GM13976 (cell line): ENCODE data around the gene LIPH.
"Not testable (repeated sequence)": the region's sequence is repeated elsewhere in the genome, so short reads cannot be mapped to it uniquely, and the experiment has no call there.

Experiments used
- DNase-seq: peaks from one replicate; pipeline ENCODE4 v3.0.0; 2012; ENCODE audit warnings: low spot score
- in situ Hi-C: fragments of 300-500 bp; cut with MboI; formaldehyde crosslinking; loops from one replicate; pipeline ENCODE4 v1.12.0; 2022; ENCODE audit warnings: low sequenced_read_pairs, mixed read lengths, inconsistent platforms; ENCODE audit not compliant: unreplicated experiment
- TF ChIP-seq, protein P1 (sequence below): IDR thresholded peaks from 2 replicates; pipeline ENCODE4 v1.5.1; 2012; ENCODE audit warnings: borderline replicate concordance, mild to moderate bottlenecking; ENCODE audit not compliant: insufficient read depth; ENCODE audit errors: extremely low read depth, missing control alignments, control extremely low read depth

Gene LIPH

DNA sequence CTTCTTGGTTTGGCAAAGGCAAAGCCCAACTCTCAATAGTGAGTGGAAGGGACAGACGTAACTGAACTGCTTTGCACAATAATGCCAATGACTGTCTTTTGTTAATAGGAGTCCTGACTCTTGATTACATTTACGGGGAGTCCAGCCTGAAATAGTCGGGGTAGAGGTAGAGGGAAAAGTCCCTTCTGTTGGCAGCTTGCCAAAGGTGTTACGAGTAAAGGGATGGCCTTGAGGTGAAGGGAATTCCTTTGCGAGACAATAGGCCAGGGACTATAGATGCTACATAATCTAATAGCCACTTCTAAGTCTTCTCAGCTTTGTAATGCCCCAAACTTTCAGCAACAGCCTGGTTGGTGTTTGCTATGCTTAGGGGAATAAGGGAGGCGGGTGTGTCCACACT lies 31.5 kb upstream of the LIPH start:
- in situ Hi-C loops: no loop called here
- TF ChIP-seq, protein P1, sequence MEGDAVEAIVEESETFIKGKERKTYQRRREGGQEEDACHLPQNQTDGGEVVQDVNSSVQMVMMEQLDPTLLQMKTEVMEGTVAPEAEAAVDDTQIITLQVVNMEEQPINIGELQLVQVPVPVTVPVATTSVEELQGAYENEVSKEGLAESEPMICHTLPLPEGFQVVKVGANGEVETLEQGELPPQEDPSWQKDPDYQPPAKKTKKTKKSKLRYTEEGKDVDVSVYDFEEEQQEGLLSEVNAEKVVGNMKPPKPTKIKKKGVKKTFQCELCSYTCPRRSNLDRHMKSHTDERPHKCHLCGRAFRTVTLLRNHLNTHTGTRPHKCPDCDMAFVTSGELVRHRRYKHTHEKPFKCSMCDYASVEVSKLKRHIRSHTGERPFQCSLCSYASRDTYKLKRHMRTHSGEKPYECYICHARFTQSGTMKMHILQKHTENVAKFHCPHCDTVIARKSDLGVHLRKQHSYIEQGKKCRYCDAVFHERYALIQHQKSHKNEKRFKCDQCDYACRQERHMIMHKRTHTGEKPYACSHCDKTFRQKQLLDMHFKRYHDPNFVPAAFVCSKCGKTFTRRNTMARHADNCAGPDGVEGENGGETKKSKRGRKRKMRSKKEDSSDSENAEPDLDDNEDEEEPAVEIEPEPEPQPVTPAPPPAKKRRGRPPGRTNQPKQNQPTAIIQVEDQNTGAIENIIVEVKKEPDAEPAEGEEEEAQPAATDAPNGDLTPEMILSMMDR: no peak
- no peak for DNase-seq

DNA sequence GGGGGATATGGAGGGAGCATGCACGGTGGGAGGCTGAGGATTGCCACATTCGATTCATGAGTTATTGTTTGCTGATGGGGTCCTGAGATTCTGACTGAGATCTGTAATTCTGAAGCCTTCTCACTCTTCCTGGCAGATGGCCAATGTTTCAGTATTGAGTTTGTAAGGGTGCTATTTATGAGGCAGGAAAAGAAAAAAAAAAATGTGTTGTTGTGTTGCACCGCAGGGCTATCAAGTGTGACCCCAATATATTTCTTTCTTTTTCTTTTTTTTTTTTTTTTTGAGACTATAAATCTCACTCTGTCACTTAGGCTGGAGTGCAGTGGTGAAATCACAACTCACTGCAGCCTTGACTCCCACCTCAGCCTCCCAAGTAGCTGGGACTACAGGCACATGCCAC lies 30.5 kb upstream of the LIPH start:
- in situ Hi-C loops: no loop called here
- TF ChIP-seq, protein P1: no peak
- DNase-seq: peak; percentile 68

DNA sequence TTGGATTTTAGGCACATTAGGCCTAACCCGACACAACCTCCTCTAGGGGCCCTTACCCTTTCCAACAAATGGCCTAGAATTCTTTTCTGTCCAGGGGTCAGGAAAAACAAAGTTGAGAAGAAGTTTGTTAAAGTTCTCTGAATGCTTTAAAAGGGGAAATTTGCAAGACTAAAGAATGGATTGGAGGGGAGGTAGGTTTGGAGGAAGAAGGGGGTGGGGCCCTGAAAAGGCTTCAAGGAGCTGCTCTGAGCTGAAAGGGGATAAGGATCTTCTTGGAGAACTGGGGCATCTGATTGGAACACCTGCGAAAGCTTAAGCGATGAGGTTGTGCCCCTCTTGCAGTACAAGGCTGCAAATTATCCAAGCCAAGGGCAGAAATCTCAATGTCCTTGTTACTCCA lies 29.8 kb upstream of the LIPH start:
- in situ Hi-C loops: no loop called here
- TF ChIP-seq, protein P1: no peak

DNA sequence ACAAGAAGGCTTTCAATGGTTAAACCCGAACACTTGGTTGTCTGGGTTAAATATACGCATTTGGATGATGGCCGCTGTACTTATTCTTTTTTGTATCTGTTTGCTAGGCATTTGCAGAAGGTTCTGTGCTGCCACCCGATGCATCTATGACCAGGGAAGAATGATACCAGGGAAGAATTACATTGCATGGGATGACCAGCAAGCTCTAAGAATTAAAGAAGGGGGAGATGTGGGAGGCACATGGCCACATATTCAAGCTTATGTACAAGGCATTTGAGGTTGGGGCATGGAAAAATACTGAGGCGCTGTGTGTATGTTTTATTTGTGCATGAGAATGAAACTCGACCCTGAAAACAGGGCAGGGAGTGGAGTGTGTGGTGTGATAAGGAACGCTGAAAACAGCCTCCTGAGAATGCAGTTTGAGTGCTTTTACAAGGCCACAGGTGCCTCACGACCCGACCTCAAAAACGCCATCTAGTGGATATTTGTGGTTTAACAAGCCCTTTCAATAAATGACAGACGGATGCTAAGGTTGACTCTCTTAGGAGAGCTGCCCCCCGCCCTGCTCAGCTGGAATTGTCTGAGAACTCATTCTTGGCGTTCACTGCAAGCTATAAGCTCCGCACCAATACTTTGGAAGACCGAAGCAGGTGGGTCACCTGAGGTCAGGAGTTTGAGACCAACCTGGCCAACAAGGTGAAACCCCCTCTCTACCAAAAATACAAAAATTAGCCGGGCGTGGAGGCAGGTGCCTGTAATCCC lies 22.9 kb upstream of the LIPH start:
- TF ChIP-seq, protein P1: peak; percentile 42
- in situ Hi-C loops: not testable (repeated sequence)
- peak; percentile 57 for DNase-seq

More for the DNA sequence above, 29.8 kb upstream of the LIPH start:
- no peak for DNase-seq

DNA sequence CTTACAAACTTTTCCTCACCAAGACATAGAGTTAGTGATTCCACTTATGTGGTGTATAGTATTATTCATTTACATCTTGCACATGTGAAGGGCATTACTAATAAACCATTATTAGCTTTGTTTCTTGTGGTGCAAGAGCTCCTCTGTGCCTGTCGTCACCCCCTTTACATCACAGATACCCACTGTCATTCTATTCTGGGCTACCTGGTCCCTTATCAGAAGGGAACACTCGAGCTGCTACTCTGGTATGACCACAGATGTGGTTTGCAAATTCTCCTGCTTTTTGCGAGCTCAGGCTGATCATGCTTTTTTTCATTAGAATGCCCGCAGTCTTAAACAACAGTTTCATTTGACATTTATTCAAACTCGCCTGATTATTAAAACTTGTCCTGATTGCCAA lies 19.8 kb upstream of the LIPH start:
- in situ Hi-C loops: no loop called here
- no peak for DNase-seq
- TF ChIP-seq, protein P1: no peak

DNA sequence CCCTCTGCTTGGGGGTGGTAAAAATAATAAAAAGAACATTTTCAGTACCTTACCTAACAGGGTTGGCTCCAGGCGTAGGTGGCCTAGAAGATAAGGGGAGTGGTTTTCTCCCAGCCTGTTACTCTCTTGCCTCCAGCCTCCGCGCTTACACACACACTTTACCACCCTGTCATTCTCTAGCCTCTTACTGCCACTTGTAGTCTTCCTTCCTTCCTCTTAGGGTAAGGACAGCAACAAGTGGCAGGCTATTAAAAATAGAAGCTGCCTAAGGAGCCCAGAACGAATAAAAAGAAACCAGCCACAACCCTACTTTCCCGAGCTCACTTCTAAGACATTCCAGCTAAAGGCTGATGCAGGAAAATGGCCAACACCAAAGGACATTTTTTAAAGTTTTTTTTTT lies 9.6 kb upstream of the LIPH start:
- in situ Hi-C loops: no loop called here
- TF ChIP-seq, protein P1: no peak
- no peak for DNase-seq

DNA sequence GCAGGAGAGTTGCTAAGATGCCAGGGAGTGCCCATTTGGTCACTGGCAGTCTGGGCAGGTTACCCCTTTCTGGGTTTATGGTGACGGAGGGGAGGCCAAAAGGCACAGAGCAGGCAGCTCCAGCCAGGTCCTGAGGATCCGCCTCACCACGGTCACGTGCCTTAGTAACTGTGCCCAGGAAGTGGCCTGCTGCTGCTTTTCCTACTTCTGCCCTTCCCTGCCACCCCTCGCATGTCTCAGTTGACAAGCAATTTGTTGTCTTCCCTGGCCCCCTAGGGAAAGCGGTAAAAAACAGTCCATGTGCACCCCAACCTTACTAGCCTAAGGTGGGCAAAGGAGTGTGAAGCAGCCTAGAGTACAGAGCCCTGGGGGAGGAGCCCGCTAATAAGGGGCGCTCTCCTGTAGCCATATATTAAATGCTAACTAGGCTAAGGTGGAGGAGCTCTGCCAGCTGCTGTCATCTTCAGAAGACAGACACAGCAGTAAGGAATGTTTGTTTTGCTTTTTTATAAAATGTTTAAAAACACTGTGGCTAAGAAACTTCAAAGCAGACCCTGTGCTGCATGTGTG lies 9.1 kb upstream of the LIPH start:
- in situ Hi-C loops: no loop called here
- TF ChIP-seq, protein P1: no peak
- DNase-seq: no peak
